Stomach (tissue), 9 donors: Measurements from ENCODE around the gene GEMIN7. TPM values are rescaled to one million over a fixed set of nuclear protein-coding genes. Genes with fewer than 3 reads are reported as not detected.

Source experiments
- DNase-seq, 2 donors: peaks; one replicate each; pipeline versions ENCODE4 v3.0.0 to v3.0.0-alpha.2; 2013 to 2019
- H3K27ac ChIP-seq, 5 donors: fragments of 200-600 bp in 4 of 5; sonication (generic) in 4 of 5; one replicate each; pipeline ENCODE4 v1.5.1; 2013 to 2019; ENCODE audit warnings: mild to moderate bottlenecking in 1 of 5, moderate library complexity in 1 of 5
- H3K27me3 ChIP-seq, 3 donors: fragments of 200-600 bp; sonication (generic); one replicate each; pipeline ENCODE4 v1.5.1; 2017 to 2019; ENCODE audit warnings: mixed run types in 1 of 3
- H3K36me3 ChIP-seq, 4 donors: fragments of 200-600 bp; sonication (generic); 1 replicate in 3 of 4; 2 replicates in 1 of 4; pipeline ENCODE4 v1.5.1; 2016 to 2019
- H3K4me1 ChIP-seq, 4 donors: fragments of 200-600 bp; sonication (generic); one replicate each; pipeline ENCODE4 v1.5.1; 2016 to 2019
- H3K4me3 ChIP-seq, 4 donors: fragments of 200-600 bp; sonication (generic) in 3 of 4; one replicate each; pipeline ENCODE4 v1.5.1; 2016 to 2019; ENCODE audit warnings: mild to moderate bottlenecking in 1 of 4
- H3K9me3 ChIP-seq, 4 donors: fragments of 200-600 bp; sonication (generic); one replicate each; pipeline ENCODE4 v1.5.1; 2016 to 2019
- EP300 ChIP-seq: sonication (generic); formaldehyde crosslinking; IDR thresholded peaks from one replicate; pipeline ENCODE4 v1.6.1; 2017; ENCODE audit warnings: antibody characterized with exemption
- POLR2A ChIP-seq, 4 donors: fragments of 450-650 bp; IDR thresholded peaks; one replicate each; pipeline ENCODE4 v1.6.1; 2016; ENCODE audit warnings: antibody characterized with exemption in 4 of 4, control low read depth in 2 of 4, mild to moderate bottlenecking in 1 of 4, moderate library complexity in 1 of 4
- POLR2AphosphoS5 ChIP-seq, 3 donors: sonication (generic); formaldehyde crosslinking; IDR thresholded peaks; one replicate each; pipeline ENCODE4 v1.6.1; 2016; ENCODE audit warnings: antibody characterized with exemption in 3 of 3
- WGBS, 5 donors: extraction: QIAGEN DNeasy Blood & Tissue Kit in 3 of 5; methylation state at CpG; one replicate each; pipeline versions ENCODE4 v1.1.5 to v1.1.7; 2013 to 2018; 5-methylcytosine and 5-hydroxymethylcytosine counted together
- intact Hi-C: fragments of 100-400 bp; cut with DNase I; formaldehyde crosslinking; loops from one replicate; pipeline ENCODE4 v1.15.1; 2023; ENCODE audit warnings: low total_unique reads
- polyA plus RNA-seq, 3 donors: library from polyadenylated mRNA; stranded (reverse); fragments of 200-250 nt; gene quantifications; one replicate each; pipeline ENCODE4 v1.2.3, GENCODE V29; 2013
- total RNA-seq, 5 donors: library from RNA; depleted of rRNA; stranded (reverse); fragments of >200 nt; gene quantifications; one replicate each; pipeline versions ENCODE4 v1.1.0 to v1.2.3, GENCODE V29; 2014 to 2016
- TF ChIP-seq, protein P1 (sequence below), 7 experiments: fragments of 450-650 bp in 4 of 7; fragments of 200-600 bp in 3 of 7; sonication (generic) in 3 of 7; IDR thresholded peaks; one replicate each; pipeline ENCODE4 v1.5.1; 2016 to 2019; ENCODE audit warnings: antibody characterized with exemption in 7 of 7, control low read depth in 2 of 7, mild to moderate bottlenecking in 1 of 7
- donor health status: healthy with polysubstance abuse.
- donor health status: Bipolar disorder and iron deficiency.
- donor health status: healthy.

GEMIN7 gene
- total and polyA plus RNA-seq, 8 donors, result 1.8 to 107 (median 25.3) TPM

DNA sequence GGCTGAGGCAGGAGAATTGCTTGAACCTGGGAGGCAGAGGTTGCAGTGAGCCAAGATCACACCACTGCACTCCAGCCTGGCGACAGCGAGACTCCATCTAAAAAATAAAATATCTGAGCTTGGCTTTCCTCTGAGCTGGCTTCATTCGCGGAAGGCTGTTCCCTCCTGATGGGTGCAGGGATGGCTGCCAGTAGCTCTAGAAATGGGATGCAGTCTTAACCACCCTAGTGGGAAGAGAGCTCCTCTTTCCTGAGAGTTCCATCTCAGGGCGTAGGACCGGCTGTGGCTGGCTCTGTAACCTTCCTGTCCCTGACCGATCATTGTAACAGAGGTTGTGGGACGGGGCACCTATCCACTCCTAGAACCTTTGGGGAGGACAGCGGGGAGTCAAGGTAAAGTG, 46.3 kb downstream of the GEMIN7 start:
- H3K36me3 ChIP-seq, result peaks cover 0 to 15% (median 5%) of the 10 kb centered on the region in 4 donors
- DNase-seq, result no peak
- peak overlapping the region in 1 of 5 donors; percentile 19 for H3K27ac ChIP-seq
- H3K4me1 ChIP-seq, result peaks cover 30 to 71% (median 57%) of the 10 kb centered on the region in 4 donors
- intact Hi-C loops, result no loop called here
- no peaks in the 10 kb centered on the region for H3K27me3 ChIP-seq
- H3K4me3 ChIP-seq, result no peak overlapping the region
- TF ChIP-seq EP300, result no peak
- TF ChIP-seq, protein P1, sequence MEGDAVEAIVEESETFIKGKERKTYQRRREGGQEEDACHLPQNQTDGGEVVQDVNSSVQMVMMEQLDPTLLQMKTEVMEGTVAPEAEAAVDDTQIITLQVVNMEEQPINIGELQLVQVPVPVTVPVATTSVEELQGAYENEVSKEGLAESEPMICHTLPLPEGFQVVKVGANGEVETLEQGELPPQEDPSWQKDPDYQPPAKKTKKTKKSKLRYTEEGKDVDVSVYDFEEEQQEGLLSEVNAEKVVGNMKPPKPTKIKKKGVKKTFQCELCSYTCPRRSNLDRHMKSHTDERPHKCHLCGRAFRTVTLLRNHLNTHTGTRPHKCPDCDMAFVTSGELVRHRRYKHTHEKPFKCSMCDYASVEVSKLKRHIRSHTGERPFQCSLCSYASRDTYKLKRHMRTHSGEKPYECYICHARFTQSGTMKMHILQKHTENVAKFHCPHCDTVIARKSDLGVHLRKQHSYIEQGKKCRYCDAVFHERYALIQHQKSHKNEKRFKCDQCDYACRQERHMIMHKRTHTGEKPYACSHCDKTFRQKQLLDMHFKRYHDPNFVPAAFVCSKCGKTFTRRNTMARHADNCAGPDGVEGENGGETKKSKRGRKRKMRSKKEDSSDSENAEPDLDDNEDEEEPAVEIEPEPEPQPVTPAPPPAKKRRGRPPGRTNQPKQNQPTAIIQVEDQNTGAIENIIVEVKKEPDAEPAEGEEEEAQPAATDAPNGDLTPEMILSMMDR (IDR thresholded peaks at IDR 0.05), result no peak
- no peaks in the 10 kb centered on the region for H3K9me3 ChIP-seq
- WGBS, 5 donors, result 83 to 94% (median 88%) methylated on average over 9 of the region's 9 CpGs

DNA sequence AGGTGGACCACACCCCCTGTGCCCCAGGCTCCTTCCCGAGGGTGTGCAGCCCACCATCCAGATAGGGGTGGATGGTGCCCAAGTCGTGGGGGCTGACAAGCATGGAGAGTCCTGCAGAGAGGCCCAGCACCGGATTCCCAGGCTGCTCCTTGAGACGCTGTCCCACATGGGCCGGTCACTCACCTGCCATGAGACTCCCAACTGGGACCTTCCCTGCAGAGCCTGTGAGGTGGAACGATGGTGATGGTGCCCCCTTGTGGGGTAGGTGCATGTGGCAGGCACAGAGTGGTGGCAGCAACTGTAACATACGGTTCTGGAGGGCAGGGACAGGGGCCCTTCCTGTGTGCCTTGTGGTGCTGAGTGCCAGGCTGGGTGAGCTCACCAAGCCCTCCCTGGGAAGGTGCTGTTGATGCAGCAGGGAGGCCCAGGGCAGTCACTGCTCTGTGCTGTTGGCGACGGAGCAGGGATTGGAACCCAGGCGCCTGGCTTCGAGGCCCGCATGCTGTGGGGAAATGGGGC, 47.0 kb downstream of the GEMIN7 start:
- intact Hi-C loops, result no loop called here
- 43 to 68% (median 53%) methylated on average over 6 to 12 of the region's 12 CpGs for WGBS, 5 donors
- Histone ChIP-seq H3K36me3 (peaks cover 0 to 15% (median 5%) of the 10 kb centered on the region in 4 donors), H3K27ac (peak overlapping the region in 1 of 5 donors; percentile 19), H3K4me1 (peaks cover 26 to 71% (median 54%) of the 10 kb centered on the region in 4 donors), H3K4me3 (no peak overlapping the region), H3K27me3 (no peaks in the 10 kb centered on the region), H3K9me3 (no peaks in the 10 kb centered on the region)
- TF ChIP-seq EP300, result no peak
- TF ChIP-seq, protein P1 (IDR thresholded peaks at IDR 0.05), result peak in 5 of 7 experiments; percentile 61 to 91 (median 80)
- peak in 1 of 3 donors; percentile 82 for TF ChIP-seq POLR2AphosphoS5 (IDR thresholded peaks at IDR 0.05)
- no peak for TF ChIP-seq POLR2A (IDR thresholded peaks at IDR 0.05)
- DNase-seq, result peak; percentile 87 to 88

DNA sequence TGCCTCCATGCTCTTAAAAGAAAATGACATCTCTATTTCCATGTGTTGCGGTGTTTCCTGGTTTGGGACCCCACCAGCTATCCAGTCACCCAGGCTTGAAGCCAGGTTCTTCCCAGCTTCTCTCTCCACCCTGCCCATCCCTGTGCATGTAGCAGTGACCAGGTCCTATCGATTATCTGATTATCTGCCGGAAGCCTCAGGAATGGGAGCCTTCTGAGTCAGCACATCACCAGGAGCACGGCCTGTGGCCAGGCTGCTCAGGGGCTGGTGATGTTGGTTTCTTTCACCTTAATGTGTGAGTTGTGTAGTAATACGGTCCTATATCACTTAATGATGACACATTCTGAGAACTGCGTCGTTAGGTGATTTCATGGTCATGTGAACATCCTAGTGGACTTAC, 47.6 kb downstream of the GEMIN7 start:
- H3K4me1 ChIP-seq, result peaks cover 21 to 66% (median 49%) of the 10 kb centered on the region in 4 donors

DNA sequence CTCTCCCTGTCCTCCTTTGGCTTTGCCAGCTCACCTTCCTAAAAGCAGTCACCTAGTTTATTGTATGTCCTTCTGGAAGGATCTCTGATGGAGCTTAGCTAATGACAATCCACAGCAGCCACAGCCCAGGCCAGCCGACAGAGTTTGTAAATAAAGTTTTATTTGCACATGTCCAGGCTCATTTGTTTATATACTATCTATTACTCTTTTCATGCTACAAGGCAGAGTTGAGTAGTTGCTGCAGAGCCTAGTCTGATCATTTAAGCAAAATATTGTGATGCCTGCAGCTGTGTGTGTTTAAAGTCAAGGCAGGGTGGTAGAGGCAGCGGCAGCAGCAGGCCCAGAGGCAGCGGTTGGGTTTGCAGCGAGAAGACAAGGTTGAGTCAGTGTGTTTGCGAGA, 49.1 kb downstream of the GEMIN7 start:
- H3K4me1 ChIP-seq, result peaks cover 9 to 51% (median 34%) of the 10 kb centered on the region in 4 donors
- intact Hi-C loops, result no loop called here
- no peaks in the 10 kb centered on the region for H3K27me3 ChIP-seq
- no peak overlapping the region for H3K4me3 ChIP-seq
- DNase-seq, result no peak
- peaks cover 0 to 16% (median 6%) of the 10 kb centered on the region in 4 donors for H3K36me3 ChIP-seq
- H3K27ac ChIP-seq, result no peak overlapping the region
- 71 to 86% (median 82%) methylated on average over 5 of the region's 5 CpGs for WGBS, 5 donors
- H3K9me3 ChIP-seq, result no peaks in the 10 kb centered on the region
- no peak for TF ChIP-seq EP300
- TF ChIP-seq, protein P1 (IDR thresholded peaks at IDR 0.05), result no peak
- TF ChIP-seq POLR2AphosphoS5 (IDR thresholded peaks at IDR 0.05), result no peak
- no peak for TF ChIP-seq POLR2A (IDR thresholded peaks at IDR 0.05)

More for the DNA sequence above, 47.6 kb downstream of the GEMIN7 start:
- intact Hi-C loops, result no loop called here
- WGBS, 5 donors, result 79 to 91% (median 85%) methylated on average over 7 of the region's 7 CpGs
- Histone ChIP-seq H3K27ac (no peak overlapping the region), H3K36me3 (peaks cover 0 to 15% (median 5%) of the 10 kb centered on the region in 4 donors), H3K4me3 (no peak overlapping the region), H3K9me3 (no peaks in the 10 kb centered on the region), H3K27me3 (no peaks in the 10 kb centered on the region)
- TF ChIP-seq POLR2A (IDR thresholded peaks at IDR 0.05) (no peak), EP300 (no peak)
- TF ChIP-seq, protein P1 (IDR thresholded peaks at IDR 0.05), result no peak
- no peak for DNase-seq
